Renal pelvis (tissue), 4 donors: ENCODE measurements around the gene SNUPN. TPM values are rescaled to one million over a fixed set of nuclear protein-coding genes. Genes with fewer than 3 reads are reported as not detected.
"Not testable (repeated sequence)": the region's sequence is repeated elsewhere in the genome, so short reads cannot be mapped to it uniquely, and the experiment has no call there.

Experiments
- DNase-seq: peaks from one replicate; pipeline ENCODE4 v3.0.0-alpha.2; 2013
- polyA plus RNA-seq, 3 donors: library from polyadenylated mRNA; unstranded; fragments of 120-200 nt; gene quantifications; one replicate each; pipeline ENCODE4 v1.2.1, GENCODE V29; 2013; ENCODE audit not compliant: insufficient read length in 3 of 3

The SNUPN gene
- polyA plus RNA-seq, 3 donors, result 25.0 to 32.6 (median 28.9) TPM

- DNase-seq, result no peak
Observed at GRCh38 chr15:75589071-75589470, 36.5 kb downstream of the SNUPN start.

GRCh38 chr15:75586422-75586821, 39.1 kb downstream of the SNUPN start:
- DNase-seq, result not testable (repeated sequence)

GRCh38 chr15:75584121-75584520, 41.4 kb downstream of the SNUPN start:
- DNase-seq, result no peak

DNA sequence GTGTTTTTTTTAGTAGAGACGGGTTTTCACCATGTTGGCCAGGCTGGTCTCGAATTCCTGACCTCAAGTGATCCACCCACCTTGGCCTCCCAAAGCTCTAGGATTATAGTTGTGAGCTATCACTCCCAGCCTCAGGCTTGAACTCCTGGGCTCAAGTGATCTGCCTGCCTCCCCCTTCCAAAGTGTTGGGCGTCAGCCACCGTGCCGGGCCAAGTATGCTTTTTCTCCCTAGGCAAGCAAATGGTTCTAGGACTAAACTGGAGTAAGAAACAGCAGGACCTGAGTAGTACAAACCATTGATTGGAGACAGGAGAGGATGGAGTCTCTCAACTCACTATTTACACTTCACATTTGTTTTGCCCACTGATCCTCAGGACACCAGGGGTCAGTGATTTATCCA, 41.8 kb downstream of the SNUPN start:
- no peak for DNase-seq

- not testable (repeated sequence) for DNase-seq
Observed at GRCh38 chr15:75582943-75583342, 42.6 kb downstream of the SNUPN start.

DNA sequence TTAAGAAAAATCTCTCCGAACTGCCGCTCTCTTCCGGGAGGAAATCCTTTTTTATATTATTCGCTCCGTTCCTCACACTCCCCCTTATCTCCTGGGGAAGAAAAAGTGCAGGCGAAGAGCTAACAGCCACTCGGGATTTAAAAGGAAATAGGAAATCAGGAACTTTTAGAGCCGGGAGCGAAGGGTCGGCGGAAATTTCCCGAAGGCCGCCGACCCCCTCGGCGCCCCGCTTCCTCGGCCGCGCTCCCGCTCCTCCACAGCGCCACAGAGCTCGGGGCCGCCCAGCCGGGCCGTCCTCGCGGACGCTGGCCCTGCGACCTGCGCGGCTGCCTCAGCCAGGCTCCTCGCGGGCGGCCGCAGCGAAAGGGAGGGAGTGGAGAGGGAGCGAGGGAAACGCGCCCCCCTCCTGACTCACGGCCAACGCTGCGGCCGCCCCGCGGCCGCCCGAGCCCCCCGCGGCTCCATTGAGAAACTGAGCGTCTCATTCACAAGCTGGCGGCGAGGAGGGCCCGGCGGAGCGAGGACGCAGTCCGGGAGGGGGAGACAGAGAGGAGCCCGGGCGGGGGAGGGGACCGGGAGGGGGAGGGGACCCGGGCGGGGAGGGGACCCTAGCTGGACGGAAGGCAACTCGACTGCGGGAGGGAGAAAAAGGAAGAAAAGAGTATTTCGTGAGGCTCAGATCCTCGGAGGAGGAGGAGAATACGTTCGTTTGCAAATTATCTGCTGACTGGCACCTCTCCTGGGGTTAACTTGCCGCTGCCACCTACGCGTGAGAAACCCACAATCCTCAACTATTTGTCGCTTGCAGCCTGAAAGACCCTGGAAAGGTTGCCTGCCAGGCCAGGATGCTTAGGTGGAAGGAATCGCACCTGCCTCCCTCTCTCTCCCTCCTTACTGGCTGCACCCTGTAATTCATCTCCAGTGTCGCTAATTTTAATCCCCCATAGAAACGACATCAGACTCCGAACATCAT, 46.3 kb downstream of the SNUPN start, which contains the start of gene PTPN9:
PTPN9 (minus strand) TSS at position 368 of the 973 bp plus-strand sequence. CDS start 539 bp downstream, outside the sequence.
- DNase-seq, result peak; percentile 86

- DNase-seq, result peak; percentile 23
Observed at GRCh38 chr15:75578173-75578947, 47.2 kb downstream of the SNUPN start.

DNA sequence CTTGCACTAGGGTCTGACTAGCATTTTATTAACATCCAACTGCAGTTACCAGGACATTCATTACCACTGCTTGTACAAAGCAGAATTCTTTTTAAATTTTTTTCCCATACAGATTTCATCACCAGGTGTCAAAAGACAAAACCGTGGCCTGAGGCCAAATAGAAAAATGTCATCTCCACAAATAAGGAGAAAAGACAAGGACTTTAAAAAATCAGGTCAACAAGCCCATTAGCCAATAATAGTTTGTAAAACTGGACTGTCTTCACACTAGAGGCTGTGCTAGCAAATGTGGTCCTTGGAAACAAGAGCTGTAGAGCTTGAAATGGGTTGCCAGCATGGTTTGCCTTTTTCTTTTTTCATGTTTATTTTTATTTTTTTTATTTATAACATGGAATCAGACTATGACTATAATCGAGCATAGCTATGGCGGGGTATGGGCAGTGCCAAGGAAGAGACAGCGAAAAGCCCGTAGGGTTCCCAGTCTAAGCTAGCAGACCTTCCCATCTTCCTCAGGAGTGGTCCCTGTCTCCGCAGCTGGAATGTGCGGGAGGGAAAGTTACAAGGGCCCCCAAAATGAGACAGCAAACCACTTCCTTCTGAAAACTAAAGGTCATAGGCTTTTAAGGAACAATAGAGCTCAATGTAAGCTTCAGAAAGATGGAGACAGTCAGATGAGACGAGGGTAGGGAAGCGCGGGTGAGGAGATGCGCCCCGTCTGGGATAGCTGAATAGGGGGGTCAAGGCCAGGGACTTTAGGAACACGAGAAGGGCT, 47.9 kb downstream of the SNUPN start:
- DNase-seq, result no peak

DNA sequence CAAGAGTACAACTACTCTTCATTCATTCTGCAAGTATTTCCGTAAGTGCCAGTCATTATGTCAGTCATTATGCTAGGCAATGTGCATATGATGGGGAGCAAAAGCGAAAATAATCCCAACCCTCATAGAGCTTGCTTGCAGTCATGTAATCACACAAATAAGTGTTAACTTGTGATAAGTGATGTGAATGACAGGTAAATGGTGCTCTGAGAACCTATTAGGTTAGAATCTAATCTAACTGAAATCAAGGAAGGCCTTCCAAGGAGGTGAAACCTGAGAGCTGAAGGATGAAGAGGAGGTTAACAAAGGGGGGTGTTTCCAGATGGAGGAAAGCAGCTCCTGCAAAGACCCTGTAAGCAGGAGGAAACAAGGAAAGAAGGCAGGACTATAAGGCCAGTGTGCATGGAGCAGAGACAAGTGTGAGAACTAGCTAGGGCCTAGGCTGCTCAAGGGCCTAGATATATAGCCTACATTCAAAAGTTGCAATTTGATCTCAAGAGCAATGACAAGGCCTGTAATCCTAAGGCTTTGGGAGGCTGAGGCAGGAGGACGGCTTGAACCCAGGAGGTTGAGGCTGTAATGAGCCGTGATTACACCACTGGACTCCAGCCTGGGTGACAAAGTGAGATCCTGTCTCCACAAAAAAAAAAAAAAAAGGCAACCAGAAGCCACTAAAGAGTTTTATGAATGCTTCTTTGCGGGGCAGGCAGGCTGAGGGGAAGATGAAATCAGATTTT, 51.7 kb downstream of the SNUPN start:
- DNase-seq, result no peak

GRCh38 chr15:75570126-75570845, 55.2 kb downstream of the SNUPN start:
- DNase-seq, result no peak

GRCh38 chr15:75565062-75565970, 60.2 kb downstream of the SNUPN start:
- DNase-seq, result no peak

DNA sequence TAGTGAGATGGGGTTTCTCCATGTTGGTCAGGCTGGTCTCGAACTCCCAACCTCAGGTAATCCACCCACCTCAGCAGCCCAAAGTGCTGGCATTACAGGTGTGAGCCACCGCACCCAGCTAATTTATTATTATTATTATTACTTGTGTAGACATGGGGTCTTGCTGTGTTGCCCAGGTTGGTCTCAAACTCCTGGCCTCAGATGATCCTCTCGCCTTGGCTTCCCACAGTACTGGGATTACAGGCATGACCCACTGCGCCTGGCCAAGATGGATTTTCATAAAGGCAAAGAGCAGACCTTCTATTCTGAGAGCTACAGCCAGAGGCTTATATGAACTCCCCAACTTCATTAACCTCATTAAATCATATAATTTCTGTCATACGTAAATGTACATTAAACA, 63.6 kb downstream of the SNUPN start:
- no peak for DNase-seq

DNA sequence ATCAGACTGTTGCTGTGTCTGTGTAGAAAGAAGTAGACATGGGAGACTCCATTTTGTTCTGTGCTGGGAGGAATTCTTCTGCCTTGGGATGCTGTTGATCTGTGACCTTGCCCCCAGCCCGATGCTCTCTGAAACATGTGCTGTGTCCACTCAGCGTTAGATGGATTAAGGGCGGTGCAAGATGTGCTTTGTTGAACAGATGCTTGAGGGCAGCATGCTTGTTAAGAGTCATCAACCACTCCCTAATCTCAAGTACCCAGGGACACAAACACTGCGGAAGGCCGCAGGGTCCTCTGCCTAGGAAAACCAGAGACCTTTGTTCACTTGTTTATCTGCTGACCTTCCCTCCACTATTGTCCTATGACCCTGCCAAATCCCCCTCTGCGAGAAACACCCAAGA, 66.2 kb downstream of the SNUPN start:
- not testable (repeated sequence) for DNase-seq

DNA sequence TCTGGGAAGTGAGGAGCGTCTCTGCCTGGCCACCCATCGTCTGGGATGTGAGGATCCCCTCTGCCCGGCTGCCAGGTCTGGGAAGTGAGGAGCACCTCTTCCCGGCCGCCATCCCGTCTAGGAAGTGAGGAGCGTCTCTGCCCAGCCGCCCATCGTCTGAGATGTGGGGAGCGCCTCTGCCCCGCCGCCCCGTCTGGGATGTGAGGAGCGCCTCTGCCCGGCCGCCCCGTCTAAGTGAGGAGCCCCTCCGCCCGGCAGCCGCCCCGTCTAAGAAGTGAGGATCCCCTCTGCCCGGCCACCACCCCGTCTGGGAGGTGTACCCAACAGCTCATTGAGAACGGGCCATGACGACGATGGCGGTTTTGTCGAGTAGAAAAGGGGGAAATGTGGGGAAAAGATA, 66.6 kb downstream of the SNUPN start:
- not testable (repeated sequence) for DNase-seq

DNA sequence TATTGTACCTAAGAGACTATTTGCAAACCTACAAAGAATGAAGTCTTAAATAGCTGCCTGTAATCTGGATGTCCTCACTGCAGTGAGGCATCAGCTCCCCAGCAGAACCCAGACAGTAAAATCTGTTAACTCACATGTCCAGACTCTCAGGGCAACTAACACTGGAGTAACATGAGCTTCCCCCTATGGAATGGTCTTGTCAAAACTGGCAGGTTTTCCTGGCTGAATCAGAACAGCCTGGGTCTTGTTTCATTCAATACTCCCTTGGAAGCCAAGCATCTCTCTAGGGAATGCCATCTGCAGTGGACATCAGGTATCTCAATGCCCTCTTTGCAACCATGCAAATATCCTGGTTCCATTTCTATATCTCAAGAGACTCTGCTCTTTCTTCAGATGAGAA, 70.8 kb downstream of the SNUPN start:
- no peak for DNase-seq

GRCh38 chr15:75553659-75554058, 71.9 kb downstream of the SNUPN start:
- no peak for DNase-seq

- DNase-seq, result no peak
Observed at GRCh38 chr15:75551091-75551490, 74.4 kb downstream of the SNUPN start.
